Measurements from ENCODE around the gene CCDC150.
"Not testable (repeated sequence)": the region's sequence is repeated elsewhere in the genome, so short reads cannot be mapped to it uniquely, and the experiment has no call there.

CCDC150 gene

DNA sequence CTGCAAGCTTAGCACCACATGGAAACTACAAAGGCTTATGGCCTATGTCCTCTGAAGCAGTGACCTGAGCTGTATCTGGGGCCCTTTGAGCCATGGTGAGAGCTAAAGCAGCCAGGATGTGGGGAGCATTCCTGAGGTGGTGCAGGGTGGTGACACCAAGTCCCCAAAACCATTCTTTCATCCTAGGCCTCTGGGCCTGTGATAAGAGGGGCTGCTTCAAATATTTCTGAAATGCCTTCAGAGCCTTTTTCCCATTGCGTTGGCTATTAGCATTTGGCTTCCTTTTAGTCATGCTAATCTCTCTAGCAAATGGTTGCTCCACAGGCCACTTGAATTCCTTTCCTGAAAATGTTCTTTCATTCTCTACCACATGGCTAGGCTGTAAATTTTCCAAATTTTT is 13.4 kb downstream of the CCDC150 start:
- Histone ChIP-seq H3K36me3 (replicated peaks) (no peaks in the 10 kb centered on the region), H3K9me3 (peaks cover 13% of the 10 kb centered on the region; the same call in 1 of the 2 replicates), H3K4me3 (no peak overlapping the region), H3K27me3 (ENCODE audit: low read depth) (no peaks in the 10 kb centered on the region), H3K4me1 (no peaks in the 10 kb centered on the region)
- DNase-seq (ENCODE audit: low spot score in 2 of 2) = no peak
- in situ Hi-C loops (cut with MboI; ENCODE audit: low sequenced_read_pairs) = no loop called here

- Histone ChIP-seq H3K4me1 (no peaks in the 10 kb centered on the region), H3K27me3 (ENCODE audit: low read depth) (no peaks in the 10 kb centered on the region), H3K9me3 (peaks cover 13% of the 10 kb centered on the region; the same call in 1 of the 2 replicates), H3K36me3 (replicated peaks) (0 out of 2 replicates have a peak, but pooled peaks cover 2% of the 10 kb centered on the region), H3K4me3 (no peak overlapping the region)
- DNase-seq (ENCODE audit: low spot score in 2 of 2) = no peak
- in situ Hi-C loops (cut with MboI; ENCODE audit: low sequenced_read_pairs) = no loop called here
These were observed 14.3 kb downstream of the CCDC150 start for GRCh38 chr2:196653843-196654242.

GRCh38 chr2:196655761-196656160 is 16.2 kb downstream of the CCDC150 start:
- DNase-seq (ENCODE audit: low spot score in 2 of 2) = no peak
- peaks cover 11% of the 10 kb centered on the region; the same call in 1 of the 2 replicates for H3K9me3 ChIP-seq
- no peaks in the 10 kb centered on the region for H3K27me3 ChIP-seq (ENCODE audit: low read depth)
- H3K36me3 ChIP-seq (replicated peaks) = peaks cover 4% of the 10 kb centered on the region; the same call in 1 of the 2 replicates
- no peak overlapping the region for H3K4me3 ChIP-seq
- in situ Hi-C loops (cut with MboI; ENCODE audit: low sequenced_read_pairs) = no loop called here
- peaks cover 5% of the 10 kb centered on the region; the same call in 1 of the 2 replicates for H3K4me1 ChIP-seq

- Histone ChIP-seq H3K27me3 (ENCODE audit: low read depth) (no peaks in the 10 kb centered on the region), H3K4me3 (no peak overlapping the region), H3K36me3 (replicated peaks) (peaks cover 4% of the 10 kb centered on the region; the same call in 1 of the 2 replicates), H3K4me1 (peaks cover 5% of the 10 kb centered on the region; the same call in 1 of the 2 replicates), H3K9me3 (peaks cover 6% of the 10 kb centered on the region; the same call in 1 of the 2 replicates)
- DNase-seq (ENCODE audit: low spot score in 2 of 2) = no peak
- in situ Hi-C loops (cut with MboI; ENCODE audit: low sequenced_read_pairs) = no loop called here
These were observed 17.8 kb downstream of the CCDC150 start for GRCh38 chr2:196657333-196657732.

- peak in 1 of 2 experiments; percentile 21 for DNase-seq (ENCODE audit: low spot score in 2 of 2)
- peaks cover 2% of the 10 kb centered on the region; the same call in 1 of the 2 replicates for H3K9me3 ChIP-seq
- H3K27me3 ChIP-seq (ENCODE audit: low read depth) = no peaks in the 10 kb centered on the region
- H3K4me1 ChIP-seq = peaks cover 5% of the 10 kb centered on the region; the same call in 1 of the 2 replicates
- in situ Hi-C loops (cut with MboI; ENCODE audit: low sequenced_read_pairs) = no loop called here
- no peak overlapping the region for H3K4me3 ChIP-seq
- peaks cover 4% of the 10 kb centered on the region; the same call in 1 of the 2 replicates for H3K36me3 ChIP-seq (replicated peaks)
These were observed 20.3 kb downstream of the CCDC150 start for GRCh38 chr2:196659844-196660243.

GRCh38 chr2:196660244-196660643 is 20.7 kb downstream of the CCDC150 start:
- DNase-seq (ENCODE audit: low spot score in 2 of 2) = no peak
- Histone ChIP-seq H3K36me3 (replicated peaks) (peaks cover 5% of the 10 kb centered on the region), H3K9me3 (no peaks in the 10 kb centered on the region), H3K4me3 (no peak overlapping the region), H3K27me3 (ENCODE audit: low read depth) (no peaks in the 10 kb centered on the region), H3K4me1 (peaks cover 5% of the 10 kb centered on the region; the same call in 1 of the 2 replicates)
- in situ Hi-C loops (cut with MboI; ENCODE audit: low sequenced_read_pairs) = no loop called here

- in situ Hi-C loops (cut with MboI; ENCODE audit: low sequenced_read_pairs) = no loop called here
- no peak for DNase-seq (ENCODE audit: low spot score in 2 of 2)
- Histone ChIP-seq H3K36me3 (replicated peaks) (peaks cover 4% of the 10 kb centered on the region; the same call in 1 of the 2 replicates), H3K27me3 (ENCODE audit: low read depth) (no peaks in the 10 kb centered on the region), H3K4me1 (no peaks in the 10 kb centered on the region), H3K4me3 (no peak overlapping the region), H3K9me3 (no peaks in the 10 kb centered on the region)
These were observed 30.8 kb downstream of the CCDC150 start for GRCh38 chr2:196670342-196670741.

DNA sequence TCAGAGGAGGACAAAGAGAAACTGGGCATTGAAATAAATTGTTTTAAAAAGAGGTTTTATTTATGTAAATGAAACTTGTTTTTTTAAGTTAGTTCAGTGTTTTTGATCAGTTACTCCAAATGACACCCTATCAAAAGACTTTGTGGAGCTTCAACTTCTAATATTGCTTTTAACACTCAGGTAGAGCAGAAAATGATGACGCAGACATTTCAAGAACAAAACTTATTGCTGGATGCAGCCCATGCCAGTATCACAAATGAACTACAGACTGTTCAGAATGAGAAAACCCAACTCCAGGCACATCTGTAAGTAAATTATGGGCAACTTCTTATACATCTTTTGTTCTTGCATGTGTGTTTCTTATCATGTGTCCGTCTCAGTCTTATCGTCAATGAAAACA is 36.4 kb downstream of the CCDC150 start:
- Histone ChIP-seq H3K36me3 (replicated peaks) (peaks cover 7% of the 10 kb centered on the region), H3K27me3 (ENCODE audit: low read depth) (no peaks in the 10 kb centered on the region), H3K9me3 (no peaks in the 10 kb centered on the region), H3K4me3 (no peak overlapping the region), H3K4me1 (no peaks in the 10 kb centered on the region)
- in situ Hi-C loops (cut with MboI; ENCODE audit: low sequenced_read_pairs) = no loop called here
- no peak for DNase-seq (ENCODE audit: low spot score in 2 of 2)

DNA sequence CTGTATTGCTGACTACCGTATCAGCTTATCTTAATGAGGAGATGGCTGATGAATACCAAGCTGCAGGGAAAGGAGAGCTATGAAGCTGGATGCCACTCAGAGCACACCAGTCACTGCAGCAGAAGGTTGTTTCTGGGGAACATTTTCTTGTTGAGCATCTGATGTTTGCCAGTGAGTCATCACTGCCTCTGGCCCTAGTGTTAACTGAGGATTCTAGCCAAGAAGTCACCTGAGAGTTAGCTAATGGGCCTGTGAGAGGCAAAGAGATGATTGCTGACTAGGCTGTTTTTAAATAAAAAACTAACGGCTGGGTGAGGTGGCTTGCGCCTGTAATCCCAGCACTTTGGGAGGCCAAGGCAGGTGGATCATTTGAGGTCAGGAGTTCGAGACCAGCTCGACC is 37.9 kb downstream of the CCDC150 start:
- Histone ChIP-seq H3K27me3 (ENCODE audit: low read depth) (no peaks in the 10 kb centered on the region), H3K9me3 (no peaks in the 10 kb centered on the region), H3K4me1 (no peaks in the 10 kb centered on the region), H3K4me3 (no peak overlapping the region), H3K36me3 (replicated peaks) (peaks cover 7% of the 10 kb centered on the region)
- in situ Hi-C loops (cut with MboI; ENCODE audit: low sequenced_read_pairs) = no loop called here
- no peak for DNase-seq (ENCODE audit: low spot score in 2 of 2)

DNA sequence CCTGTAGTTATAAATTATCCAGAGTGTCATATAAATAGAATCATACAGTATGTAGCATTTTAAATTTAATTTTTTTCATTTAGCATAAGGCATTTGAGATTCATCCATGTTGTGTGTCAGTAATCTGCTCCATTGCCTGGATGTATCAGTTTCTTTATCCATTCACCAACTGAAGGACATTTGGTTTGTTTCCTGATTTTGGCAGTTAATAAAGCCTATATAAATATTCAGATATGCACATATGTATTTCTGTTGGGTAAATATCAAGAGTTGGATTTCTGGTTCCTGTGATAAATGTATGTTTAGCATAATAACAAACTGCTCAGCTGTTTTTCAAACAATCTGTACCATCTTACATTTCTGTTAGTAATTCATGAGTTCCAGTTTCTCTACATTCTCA is 39.9 kb downstream of the CCDC150 start:
- Histone ChIP-seq H3K27me3 (ENCODE audit: low read depth) (no peaks in the 10 kb centered on the region), H3K4me3 (no peak overlapping the region), H3K36me3 (replicated peaks) (peaks cover 7% of the 10 kb centered on the region), H3K9me3 (no peaks in the 10 kb centered on the region), H3K4me1 (no peaks in the 10 kb centered on the region)
- in situ Hi-C loops (cut with MboI; ENCODE audit: low sequenced_read_pairs) = no loop called here
- DNase-seq (ENCODE audit: low spot score in 2 of 2) = no peak

DNA sequence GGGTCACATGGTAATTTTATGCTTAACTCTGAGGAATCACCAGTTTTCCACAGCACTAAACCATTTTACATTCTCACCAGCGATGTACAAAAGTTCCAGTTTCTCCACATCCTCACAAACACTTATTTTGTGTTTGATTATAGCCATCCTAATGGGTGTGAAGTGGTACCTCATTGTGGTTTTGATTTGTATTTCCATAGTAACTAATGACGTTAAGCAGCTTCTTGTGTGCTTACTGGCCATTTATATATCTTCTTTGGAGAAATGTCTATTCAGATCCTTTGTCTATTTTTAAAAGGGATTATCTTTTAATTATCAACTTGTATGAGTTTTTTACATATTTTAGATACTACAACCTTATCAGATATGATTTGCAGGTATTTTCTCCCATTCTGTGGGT is 42.0 kb downstream of the CCDC150 start:
- no peaks in the 10 kb centered on the region for H3K27me3 ChIP-seq (ENCODE audit: low read depth)
- no peak overlapping the region for H3K4me3 ChIP-seq
- DNase-seq (ENCODE audit: low spot score in 2 of 2) = no peak
- peaks cover 4% of the 10 kb centered on the region; the same call in 1 of the 2 replicates for H3K36me3 ChIP-seq (replicated peaks)
- H3K4me1 ChIP-seq = no peaks in the 10 kb centered on the region
- in situ Hi-C loops (cut with MboI; ENCODE audit: low sequenced_read_pairs) = no loop called here
- 0 out of 2 replicates have a peak, but pooled peaks cover 3% of the 10 kb centered on the region for H3K9me3 ChIP-seq

- Histone ChIP-seq H3K27me3 (ENCODE audit: low read depth) (no peaks in the 10 kb centered on the region), H3K4me1 (no peaks in the 10 kb centered on the region), H3K36me3 (replicated peaks) (no peaks in the 10 kb centered on the region; the same call in 1 of the 2 replicates), H3K9me3 (peaks cover 3% of the 10 kb centered on the region; the same call in 1 of the 2 replicates), H3K4me3 (no peak overlapping the region)
- in situ Hi-C loops (cut with MboI; ENCODE audit: low sequenced_read_pairs) = no loop called here
- DNase-seq (ENCODE audit: low spot score in 2 of 2) = no peak
These were observed 46.3 kb downstream of the CCDC150 start for GRCh38 chr2:196685792-196686191.

GRCh38 chr2:196686737-196687136 is 47.2 kb downstream of the CCDC150 start:
- H3K4me3 ChIP-seq; H3K4me1 ChIP-seq; H3K27me3 ChIP-seq (ENCODE audit: low read depth); DNase-seq (ENCODE audit: low spot score in 2 of 2); H3K9me3 ChIP-seq; H3K36me3 ChIP-seq (replicated peaks); in situ Hi-C loops (cut with MboI; ENCODE audit: low sequenced_read_pairs): not testable (repeated sequence)

DNA sequence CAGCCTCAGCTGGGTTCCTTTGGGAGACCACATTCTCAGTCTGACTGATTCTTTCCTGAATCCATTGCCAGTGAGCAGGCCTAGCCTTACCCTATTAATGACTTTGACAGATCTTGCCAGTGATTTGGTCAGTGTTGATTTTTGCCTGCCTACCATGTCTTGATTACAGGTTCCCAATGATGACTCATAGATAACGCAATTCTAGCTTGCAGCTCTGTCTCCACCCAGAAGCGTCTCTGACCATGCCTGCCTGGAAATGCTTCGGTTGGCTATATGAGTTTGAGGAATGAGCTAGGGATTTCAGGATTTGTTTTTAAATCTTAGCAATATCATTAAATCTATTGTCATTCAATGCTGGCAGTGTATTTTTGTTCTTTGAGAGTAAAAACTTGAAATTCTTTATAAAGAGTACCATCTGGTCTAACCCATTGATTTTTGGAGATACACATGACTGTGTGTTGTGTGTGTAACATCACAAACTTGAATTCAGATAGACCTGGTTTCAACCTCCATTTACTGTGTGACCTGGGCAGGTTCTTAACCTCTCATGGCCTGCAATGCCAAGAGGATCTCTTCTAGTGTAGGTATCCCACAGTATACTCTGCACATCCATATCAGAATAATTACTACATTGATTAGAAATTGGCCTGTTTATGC is 57.0 kb downstream of the CCDC150 start:
- in situ Hi-C loops (cut with MboI; ENCODE audit: low sequenced_read_pairs) = no loop called here
- Histone ChIP-seq H3K36me3 (replicated peaks) (no peaks in the 10 kb centered on the region), H3K4me3 (no peak overlapping the region), H3K27me3 (ENCODE audit: low read depth) (no peaks in the 10 kb centered on the region), H3K9me3 (no peaks in the 10 kb centered on the region), H3K4me1 (peaks cover 2% of the 10 kb centered on the region; the same call in 1 of the 2 replicates)
- no peak for DNase-seq (ENCODE audit: low spot score in 2 of 2)

Data from HAP-1 (cell line).